Superior temporal gyrus (tissue), 1 donor: ENCODE measurements around the gene STXBP1.
"Not testable (repeated sequence)": the region's sequence is repeated elsewhere in the genome, so short reads cannot be mapped to it uniquely, and the experiment has no call there.

Source experiments
- DNase-seq: peaks from one replicate; pipeline ENCODE4 v3.0.0-alpha.2; 2016; ENCODE audit errors: extremely low spot score

STXBP1 gene

GRCh38 chr9:127577194-127577593 lies 34.9 kb upstream of the STXBP1 start:
- DNase-seq, result not testable (repeated sequence)

GRCh38 chr9:127578627-127578951 lies 33.5 kb upstream of the STXBP1 start:
- no peak for DNase-seq

- DNase-seq, result peak; percentile 66
Measured at GRCh38 chr9:127578952-127579853, 32.9 kb upstream of the STXBP1 start.

- DNase-seq, result no peak
Measured at GRCh38 chr9:127580366-127580765, 31.7 kb upstream of the STXBP1 start.

- no peak for DNase-seq
Measured at GRCh38 chr9:127580879-127581475, 31.1 kb upstream of the STXBP1 start.

- DNase-seq, result not testable (repeated sequence)
Measured at GRCh38 chr9:127584474-127584805, 27.6 kb upstream of the STXBP1 start.

- DNase-seq, result no peak
Measured at GRCh38 chr9:127585161-127585819, 26.8 kb upstream of the STXBP1 start.

GRCh38 chr9:127586096-127586495 lies 26.0 kb upstream of the STXBP1 start:
- DNase-seq, result no peak

- DNase-seq, result peak; percentile 92
Measured at GRCh38 chr9:127586537-127586936, 25.5 kb upstream of the STXBP1 start.

- DNase-seq, result no peak
Measured at GRCh38 chr9:127587966-127588365, 24.1 kb upstream of the STXBP1 start.

- no peak for DNase-seq
Measured at GRCh38 chr9:127588740-127589506, 23.2 kb upstream of the STXBP1 start.

GRCh38 chr9:127589955-127590370 lies 22.1 kb upstream of the STXBP1 start:
- peak; percentile 87 for DNase-seq

- DNase-seq, result no peak
Measured at GRCh38 chr9:127595611-127596010, 16.5 kb upstream of the STXBP1 start.

- DNase-seq, result no peak
Measured at GRCh38 chr9:127598839-127599549, 13.1 kb upstream of the STXBP1 start.

GRCh38 chr9:127599550-127599891 lies 12.6 kb upstream of the STXBP1 start:
- no peak for DNase-seq

GRCh38 chr9:127603226-127603625 lies 8.9 kb upstream of the STXBP1 start:
- DNase-seq, result no peak

- no peak for DNase-seq
Measured at GRCh38 chr9:127606043-127606442, 6.0 kb upstream of the STXBP1 start.

- peak; percentile 75 for DNase-seq
Measured at GRCh38 chr9:127608104-127608966, 3.7 kb upstream of the STXBP1 start.

GRCh38 chr9:127611603-127611898 lies 526 bp upstream of the STXBP1 start:
- DNase-seq, result no peak

GRCh38 chr9:127612939-127613582 lies 984 bp downstream of the STXBP1 start:
- peak; percentile 37 for DNase-seq
